B cell (primary cell): ENCODE measurements around the gene LCP1. TPM values are rescaled to one million over a fixed set of nuclear protein-coding genes. Genes with fewer than 3 reads are reported as not detected.

Experiments used
- ATAC-seq: fragments of 200-7000 bp; cut with Tn5 transposase; one replicate; pipeline ENCODE4 v1.10.0; 2021; ENCODE audit warnings: low read depth, mild to moderate bottlenecking, moderate number of reproducible peaks, moderate library complexity
- CTCF ChIA-PET: fragments of 350-600 bp; sonication (Branson Sonifier 250); formaldehyde crosslinking; loops from one replicate; lab custom pipeline; 2021; ENCODE audit warnings: antibody characterized with exemption, inconsistent platforms; lab: Charles Lee
- POLR2A ChIA-PET: fragments of 350-600 bp; sonication (Branson Sonifier 250); formaldehyde crosslinking; loops from one replicate; lab custom pipeline; 2021; ENCODE audit warnings: antibody characterized with exemption; lab: Charles Lee
- DNase-seq: peaks from one replicate; pipeline ENCODE4 v3.0.0; 2013
- H2AFZ ChIP-seq: 2 replicates; pipeline ENCODE4 v1.6.1; 2012; ENCODE audit warnings: mild to moderate bottlenecking, low read depth, low read length; ENCODE audit not compliant: insufficient read depth, poor library complexity, severe bottlenecking
- H3K27ac ChIP-seq, 2 donors: 1 replicate in 1 of 2; 2 replicates in 1 of 2; pipeline ENCODE4 v1.5.1; 2012 to 2013; ENCODE audit warnings: low read length in 2 of 2, mild to moderate bottlenecking in 2 of 2, moderate library complexity in 1 of 2
- H3K27me3 ChIP-seq, 4 experiments: fragments of 200-600 bp in 1 of 4; sonication (generic) in 1 of 4; replicated peaks in 1 of 4; 1 replicate in 2 of 4; 2 replicates in 2 of 4; pipeline versions ENCODE4 v1.6.1 to v1.7.0; 2013 to 2016; ENCODE audit warnings: low read length in 3 of 4, mild to moderate bottlenecking in 2 of 4, mixed read lengths in 1 of 4, moderate library complexity in 1 of 4; ENCODE audit not compliant: insufficient read depth in 4 of 4, control insufficient read depth in 3 of 4; ENCODE audit errors: control extremely low read depth in 1 of 4
- H3K36me3 ChIP-seq, 2 experiments: replicated peaks in 1 of 2; 1 replicate in 1 of 2; 2 replicates in 1 of 2; pipeline versions ENCODE4 v1.6.1 to v1.7.1; 2013; ENCODE audit warnings: low read length in 1 of 2; ENCODE audit not compliant: insufficient read depth in 2 of 2, control insufficient read depth in 1 of 2; ENCODE audit errors: control extremely low read depth in 1 of 2, extremely low read depth in 1 of 2
- H3K4me1 ChIP-seq, 2 donors: fragments of 200-600 bp in 1 of 2; sonication (generic) in 1 of 2; 1 replicate in 1 of 2; 2 replicates in 1 of 2; pipeline versions ENCODE4 v1.5.1 to v1.6.1; 2013 to 2017; ENCODE audit warnings: low read length in 2 of 2; ENCODE audit not compliant: control insufficient read depth in 2 of 2, insufficient read depth in 2 of 2
- H3K4me2 ChIP-seq: replicated peaks from 2 replicates; pipeline ENCODE3; 2012; ENCODE audit warnings: mild to moderate bottlenecking, low read depth, low read length; ENCODE audit not compliant: poor library complexity, severe bottlenecking
- H3K4me3 ChIP-seq, 5 experiments: fragments of 200-600 bp in 1 of 5; sonication (generic) in 1 of 5; 1 replicate in 3 of 5; 2 replicates in 2 of 5; pipeline versions ENCODE4 v1.5.1 to v1.7.0; 2011 to 2016; ENCODE audit warnings: low read length in 4 of 5, mild to moderate bottlenecking in 4 of 5, low read depth in 2 of 5, control low read depth in 1 of 5, moderate library complexity in 1 of 5; ENCODE audit not compliant: insufficient read depth in 1 of 5; ENCODE audit errors: control extremely low read depth in 1 of 5, extremely low read depth in 1 of 5
- H3K79me2 ChIP-seq: fragments of 200-600 bp; sonication (generic); one replicate; pipeline ENCODE4 v1.6.0; 2016; ENCODE audit warnings: low read length; ENCODE audit not compliant: control insufficient read depth, insufficient read depth
- H3K9ac ChIP-seq: fragments of 200-600 bp; sonication (generic); 2 replicates; pipeline ENCODE4 v1.6.1; 2017; ENCODE audit warnings: mild to moderate bottlenecking, low read length, moderate library complexity
- H3K9me3 ChIP-seq, 3 donors: one replicate each; pipeline versions ENCODE4 v1.6.1 to v1.7.1; 2013; ENCODE audit warnings: low read length in 2 of 3; ENCODE audit not compliant: control insufficient read depth in 2 of 3, insufficient read depth in 1 of 3; ENCODE audit errors: control extremely low read depth in 1 of 3
- H4K20me1 ChIP-seq: 2 replicates; pipeline ENCODE4 v1.6.0; 2012; ENCODE audit warnings: mild to moderate bottlenecking, low read length; ENCODE audit not compliant: insufficient read depth, control insufficient read depth, poor library complexity, severe bottlenecking
- H3K27ac Mint-ChIP-seq: one replicate; pipeline ENCODE4 v1.8.0; 2021; ENCODE audit warnings: mixed read lengths
- H3K27me3 Mint-ChIP-seq: one replicate; pipeline ENCODE4 v1.8.0; 2021; ENCODE audit warnings: mixed read lengths
- H3K4me1 Mint-ChIP-seq: one replicate; pipeline ENCODE4 v1.8.0; 2021; ENCODE audit warnings: mixed read lengths
- H3K4me3 Mint-ChIP-seq: one replicate; pipeline ENCODE4 v1.8.0; 2021; ENCODE audit warnings: mixed read lengths
- H3K9me3 Mint-ChIP-seq: one replicate; pipeline ENCODE4 v1.8.0; 2022; ENCODE audit warnings: mixed read lengths; ENCODE audit not compliant: insufficient read depth
- EZH2 ChIP-seq: IDR thresholded peaks from 2 replicates; pipeline ENCODE4 v1.6.1; 2012; ENCODE audit warnings: borderline replicate concordance, low read depth, mild to moderate bottlenecking, moderate library complexity, low read length; ENCODE audit not compliant: insufficient read depth, poor library complexity, severe bottlenecking
- WGBS: methylation state at CpG from one replicate; pipeline ENCODE4 v1.1.5; 2013; ENCODE audit warnings: missing lambda C conversion rate; ENCODE audit not compliant: insufficient coverage; 5-methylcytosine and 5-hydroxymethylcytosine counted together
- intact Hi-C: fragments of 100-400 bp; cut with micrococcal nuclease; formaldehyde crosslinking; loops from one replicate; pipeline ENCODE4 v1.10.0; 2022
- polyA plus RNA-seq: library from polyadenylated mRNA; depleted of rRNA; stranded (reverse); fragments of >200 nt; gene quantifications from 2 replicates; pipeline ENCODE4 v1.2.3, GENCODE V29; 2012
- total RNA-seq, 2 donors: library from RNA; stranded (reverse); fragments of 120-200 nt in 1 of 2; gene quantifications; 1 replicate in 1 of 2; 2 replicates in 1 of 2; pipeline versions ENCODE4 v1.2.3 to v1.2.4, GENCODE V29; 2013 to 2022
- TF ChIP-seq, protein P1 (sequence below): fragments of 200-600 bp; IDR thresholded peaks from one replicate; pipeline ENCODE4 v1.8.0; 2022; ENCODE audit warnings: antibody characterized with exemption, mild to moderate bottlenecking

The LCP1 gene
- total and polyA plus RNA-seq, 2 donors (not counting 1 experiment from before 2014, with no cell fraction given) = 151 to 243 TPM

GRCh38 chr13:46129124-46129523 is 52.9 kb downstream of the LCP1 start:
- TF ChIP-seq EZH2 = no peak
- TF ChIP-seq, protein P1, sequence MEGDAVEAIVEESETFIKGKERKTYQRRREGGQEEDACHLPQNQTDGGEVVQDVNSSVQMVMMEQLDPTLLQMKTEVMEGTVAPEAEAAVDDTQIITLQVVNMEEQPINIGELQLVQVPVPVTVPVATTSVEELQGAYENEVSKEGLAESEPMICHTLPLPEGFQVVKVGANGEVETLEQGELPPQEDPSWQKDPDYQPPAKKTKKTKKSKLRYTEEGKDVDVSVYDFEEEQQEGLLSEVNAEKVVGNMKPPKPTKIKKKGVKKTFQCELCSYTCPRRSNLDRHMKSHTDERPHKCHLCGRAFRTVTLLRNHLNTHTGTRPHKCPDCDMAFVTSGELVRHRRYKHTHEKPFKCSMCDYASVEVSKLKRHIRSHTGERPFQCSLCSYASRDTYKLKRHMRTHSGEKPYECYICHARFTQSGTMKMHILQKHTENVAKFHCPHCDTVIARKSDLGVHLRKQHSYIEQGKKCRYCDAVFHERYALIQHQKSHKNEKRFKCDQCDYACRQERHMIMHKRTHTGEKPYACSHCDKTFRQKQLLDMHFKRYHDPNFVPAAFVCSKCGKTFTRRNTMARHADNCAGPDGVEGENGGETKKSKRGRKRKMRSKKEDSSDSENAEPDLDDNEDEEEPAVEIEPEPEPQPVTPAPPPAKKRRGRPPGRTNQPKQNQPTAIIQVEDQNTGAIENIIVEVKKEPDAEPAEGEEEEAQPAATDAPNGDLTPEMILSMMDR = no peak
- Histone ChIP-seq H3K36me3 (peaks cover 11 to 80% of the 10 kb centered on the region in 2 experiments), H3K27ac (no peak overlapping the region), H3K79me2 (no peaks in the 10 kb centered on the region), H3K9me3 (no peaks in the 10 kb centered on the region), H3K9ac (no peak overlapping the region), H2AFZ (no peak overlapping the region), H3K4me2 (no peak overlapping the region), H4K20me1 (peaks cover 6% of the 10 kb centered on the region), H3K4me1 (peaks cover 12 to 13% of the 10 kb centered on the region in 2 donors), H3K27me3 (no peaks in the 10 kb centered on the region), H3K4me3 (no peak overlapping the region)
- Mint-ChIP-seq H3K27ac (no peak overlapping the region), H3K9me3 (no peaks in the 10 kb centered on the region), H3K4me1 (peaks cover 24% of the 10 kb centered on the region), H3K27me3 (no peaks in the 10 kb centered on the region), H3K4me3 (no peak overlapping the region)
- no peak for DNase-seq
- no peak for ATAC-seq
- CTCF ChIA-PET = interaction anchor here (1.0 kb wide), 2 partner anchors 11 to 192 kb away, joined by 3 to 4 read pairs; no protein-coding TSS in a partner anchor
- intact Hi-C loops = loop anchor here (5.0 to 10.0 kb wide), 4 partner anchors 33 to 324 kb away; partner anchors contain the start of gene ZC3H13
- POLR2A ChIA-PET = no interaction called here
- no CpG with 5 or more reads among the region's 2 CpGs for WGBS

DNA sequence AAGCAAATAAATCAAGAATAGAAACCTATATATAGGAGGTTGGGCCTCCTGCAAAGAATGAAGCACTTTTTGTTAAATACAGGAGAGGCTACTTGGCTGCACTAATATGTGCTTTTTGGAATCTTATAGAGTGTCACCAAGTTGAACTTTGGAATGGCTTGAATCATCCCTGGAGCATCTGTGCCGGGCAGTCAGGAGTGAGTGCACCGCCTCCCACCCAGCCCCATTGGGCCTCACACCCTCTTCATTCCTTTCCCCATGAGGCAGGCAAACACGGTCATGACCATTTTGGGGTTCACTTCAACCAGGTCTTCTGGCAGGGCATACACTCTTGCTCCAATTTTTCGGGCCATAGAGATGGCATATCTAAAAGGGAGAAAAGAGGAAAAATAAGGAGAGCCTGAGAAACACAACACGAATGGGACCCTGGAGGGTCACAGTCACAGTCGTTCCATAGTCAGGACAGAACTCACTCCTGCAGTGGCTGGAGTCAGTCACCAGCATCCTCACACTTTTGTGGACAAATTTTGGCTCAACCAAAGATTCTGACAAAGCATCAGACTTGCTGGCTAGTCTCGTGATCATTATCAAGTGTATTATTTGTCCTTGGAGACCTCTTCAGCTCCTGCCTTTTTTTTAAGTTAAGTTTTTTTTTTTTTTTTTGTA is 54.5 kb downstream of the LCP1 start:
- ChIA-PET POLR2A (no interaction called here), CTCF (interaction anchor here (0.8 to 1.7 kb wide), 16 partner anchors 9 to 617 kb away, joined by 3 to 8 read pairs (median 4); no protein-coding TSS in a partner anchor)
- H3K4me2 ChIP-seq = no peak overlapping the region
- no peak overlapping the region for H3K4me3 ChIP-seq
- no peak overlapping the region for H3K9ac ChIP-seq
- H3K36me3 ChIP-seq = peaks cover 9 to 65% of the 10 kb centered on the region in 2 experiments
- H3K27me3 ChIP-seq = no peaks in the 10 kb centered on the region
- Mint-ChIP-seq H3K9me3 (no peaks in the 10 kb centered on the region), H3K27me3 (no peaks in the 10 kb centered on the region), H3K27ac (peak overlapping the region; percentile 28), H3K4me1 (peaks cover 30% of the 10 kb centered on the region), H3K4me3 (no peak overlapping the region)
- H3K9me3 ChIP-seq = no peaks in the 10 kb centered on the region
- DNase-seq = no peak
- ATAC-seq = no peak
- no peak overlapping the region for H3K27ac ChIP-seq
- 93% methylated on average over 4 of the region's 7 CpGs for WGBS
- peaks cover 6% of the 10 kb centered on the region for H4K20me1 ChIP-seq
- intact Hi-C loops = loop anchor here (5.0 to 10.0 kb wide), 4 partner anchors 35 to 323 kb away; partner anchors contain the start of gene ZC3H13
- H2AFZ ChIP-seq = no peak overlapping the region
- TF ChIP-seq, protein P1 = no peak
- TF ChIP-seq EZH2 = no peak
- peaks cover 13 to 16% of the 10 kb centered on the region in 2 donors for H3K4me1 ChIP-seq
- no peaks in the 10 kb centered on the region for H3K79me2 ChIP-seq
